Kidney epithelial cell (primary cell): ENCODE data around the gene FSTL3. TPM values are rescaled to one million over a fixed set of nuclear protein-coding genes. Genes with fewer than 3 reads are reported as not detected.

Experiments
- DNase-seq: peaks from one replicate; pipeline ENCODE4 v3.0.0-alpha.2; 2010; ENCODE audit warnings: low read depth
- H3K27me3 ChIP-seq: 2 replicates; pipeline ENCODE4 v1.6.0; 2011; ENCODE audit warnings: low read length; ENCODE audit not compliant: control insufficient read depth, insufficient read depth
- H3K36me3 ChIP-seq: 2 replicates; pipeline ENCODE4 v1.5.1; 2011; ENCODE audit warnings: low read length; ENCODE audit not compliant: control insufficient read depth, insufficient read depth
- H3K4me3 ChIP-seq: 2 replicates; pipeline ENCODE4 v1.5.1; 2011; ENCODE audit warnings: low read depth, mild to moderate bottlenecking, control low read depth, low read length
- total RNA-seq: library from RNA; depleted of rRNA; stranded (reverse); fragments of >200 nt; gene quantifications from 2 replicates; pipeline ENCODE4 v1.2.3, GENCODE V29; 2015
- TF ChIP-seq, protein P1 (sequence below): IDR thresholded peaks from 2 replicates; pipeline ENCODE4 v1.5.1; 2011; ENCODE audit warnings: mild to moderate bottlenecking, moderate library complexity, low read length, control low read depth, inconsistent platforms; ENCODE audit not compliant: insufficient read depth, poor library complexity, severe bottlenecking

FSTL3 gene
- total RNA-seq, 1 donor from 2014 or later: 378 TPM

DNA sequence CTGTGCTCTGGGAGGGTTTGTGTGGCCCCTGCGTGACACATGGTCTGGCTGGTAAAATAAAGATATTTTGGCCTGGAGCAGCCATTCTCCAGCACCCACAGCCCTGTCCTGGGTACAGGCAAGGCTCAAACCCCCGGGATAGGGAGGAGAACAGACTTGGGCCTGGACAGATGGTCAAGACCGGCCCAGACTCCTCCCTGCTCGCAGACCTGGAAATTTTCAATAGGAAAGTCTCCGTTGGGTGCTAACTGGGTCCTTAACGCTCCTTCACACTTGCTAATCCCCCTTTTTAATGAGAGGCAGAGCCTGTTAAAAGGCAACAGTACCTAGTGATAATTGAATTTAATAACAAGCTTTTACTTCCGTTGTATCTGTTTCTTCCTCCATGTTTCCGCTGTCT, 35.1 kb downstream of the FSTL3 start:
- no peak for DNase-seq
- Histone ChIP-seq H3K36me3 (no peaks in the 10 kb centered on the region), H3K27me3 (peaks cover 6% of the 10 kb centered on the region), H3K4me3 (no peak overlapping the region)
- TF ChIP-seq, protein P1, sequence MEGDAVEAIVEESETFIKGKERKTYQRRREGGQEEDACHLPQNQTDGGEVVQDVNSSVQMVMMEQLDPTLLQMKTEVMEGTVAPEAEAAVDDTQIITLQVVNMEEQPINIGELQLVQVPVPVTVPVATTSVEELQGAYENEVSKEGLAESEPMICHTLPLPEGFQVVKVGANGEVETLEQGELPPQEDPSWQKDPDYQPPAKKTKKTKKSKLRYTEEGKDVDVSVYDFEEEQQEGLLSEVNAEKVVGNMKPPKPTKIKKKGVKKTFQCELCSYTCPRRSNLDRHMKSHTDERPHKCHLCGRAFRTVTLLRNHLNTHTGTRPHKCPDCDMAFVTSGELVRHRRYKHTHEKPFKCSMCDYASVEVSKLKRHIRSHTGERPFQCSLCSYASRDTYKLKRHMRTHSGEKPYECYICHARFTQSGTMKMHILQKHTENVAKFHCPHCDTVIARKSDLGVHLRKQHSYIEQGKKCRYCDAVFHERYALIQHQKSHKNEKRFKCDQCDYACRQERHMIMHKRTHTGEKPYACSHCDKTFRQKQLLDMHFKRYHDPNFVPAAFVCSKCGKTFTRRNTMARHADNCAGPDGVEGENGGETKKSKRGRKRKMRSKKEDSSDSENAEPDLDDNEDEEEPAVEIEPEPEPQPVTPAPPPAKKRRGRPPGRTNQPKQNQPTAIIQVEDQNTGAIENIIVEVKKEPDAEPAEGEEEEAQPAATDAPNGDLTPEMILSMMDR: no peak

DNA sequence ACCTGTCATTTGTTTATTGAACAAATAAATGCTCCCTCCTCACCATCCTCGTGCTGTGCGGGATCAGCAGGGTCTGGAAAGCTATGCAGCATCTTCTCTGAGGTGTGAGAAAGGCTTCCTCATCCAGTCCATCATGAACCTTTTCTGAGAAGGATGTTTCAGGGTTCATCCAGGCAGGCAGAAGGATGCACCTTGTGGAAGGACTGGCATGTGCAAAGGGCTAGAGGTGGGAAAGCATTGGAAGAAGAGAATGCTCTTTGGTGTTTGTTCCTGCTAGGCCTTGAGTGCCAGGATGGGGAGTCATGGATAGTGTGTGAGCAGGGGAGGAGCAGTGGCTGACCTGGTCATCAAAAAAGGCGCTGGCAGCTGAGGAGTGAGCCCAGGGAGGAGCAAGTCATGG, 39.2 kb downstream of the FSTL3 start:
- peaks cover 6% of the 10 kb centered on the region for H3K27me3 ChIP-seq
- DNase-seq: no peak
- no peak overlapping the region for H3K4me3 ChIP-seq
- TF ChIP-seq, protein P1: no peak
- no peaks in the 10 kb centered on the region for H3K36me3 ChIP-seq

DNA sequence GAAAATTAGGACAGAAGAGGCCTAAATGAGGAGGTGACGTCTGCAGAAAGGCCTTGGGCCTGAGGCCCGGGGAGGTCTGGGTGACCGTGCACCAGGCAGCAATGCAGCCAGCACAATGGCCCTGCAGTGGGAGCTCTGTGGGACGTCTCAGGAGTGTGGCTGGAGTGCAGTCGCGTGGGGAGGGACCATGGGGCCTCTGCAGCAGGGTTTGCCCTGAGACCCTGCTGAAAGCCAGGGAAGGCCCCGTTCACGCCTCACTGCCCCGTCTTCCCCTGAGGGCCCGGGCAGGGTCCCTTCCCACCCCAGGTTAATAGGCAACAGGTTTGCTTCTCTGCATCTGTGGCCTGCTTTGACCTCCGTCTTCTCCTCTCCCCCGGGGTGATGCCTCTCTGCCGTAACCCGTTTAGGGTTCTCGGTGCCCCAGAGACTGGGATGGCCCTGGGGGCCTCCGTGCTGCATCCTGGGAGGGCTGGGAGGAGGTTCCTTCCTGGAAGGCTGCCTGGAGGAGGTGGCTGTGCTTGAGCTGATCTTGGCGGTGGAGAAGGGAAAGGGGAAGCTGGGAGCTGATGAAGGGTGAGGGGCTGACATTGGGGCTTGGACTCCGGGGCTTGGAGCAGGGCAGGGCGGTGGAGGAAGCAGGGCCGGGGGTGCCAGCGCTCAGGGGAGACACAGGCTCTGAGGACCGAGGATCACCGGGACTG, 42.2 kb downstream of the FSTL3 start:
- no peak for DNase-seq
- TF ChIP-seq, protein P1: no peak
- no peak overlapping the region for H3K4me3 ChIP-seq
- H3K27me3 ChIP-seq: peaks cover 11% of the 10 kb centered on the region
- H3K36me3 ChIP-seq: no peaks in the 10 kb centered on the region

DNA sequence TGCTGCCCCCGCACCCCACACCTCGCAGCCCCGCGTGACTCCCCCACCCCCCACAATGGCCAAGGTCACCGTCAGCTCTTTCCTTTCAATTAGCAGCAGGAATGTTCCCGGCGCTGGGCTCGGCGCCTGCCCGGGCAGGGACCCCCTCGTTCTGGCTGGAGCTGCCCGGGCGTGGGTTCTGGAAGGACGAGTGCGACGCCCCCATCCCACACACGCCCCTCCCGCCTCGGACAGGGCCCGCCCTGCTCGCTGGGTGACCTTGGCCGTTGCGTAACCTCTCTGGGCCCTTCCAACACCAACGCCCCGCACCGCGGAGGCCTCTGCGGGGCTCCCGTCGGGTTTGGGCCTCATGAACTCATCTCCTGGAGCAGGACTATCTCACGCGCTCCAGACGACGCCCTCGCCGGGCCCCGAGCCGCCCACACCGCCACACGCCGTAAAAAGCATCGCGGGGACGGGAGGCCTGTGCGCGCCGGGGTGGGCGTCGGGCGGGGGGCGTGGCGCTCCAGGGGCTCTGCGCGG, 42.9 kb downstream of the FSTL3 start:
- DNase-seq: no peak
- Histone ChIP-seq H3K4me3 (no peak overlapping the region), H3K36me3 (no peaks in the 10 kb centered on the region), H3K27me3 (peaks cover 11% of the 10 kb centered on the region)
- TF ChIP-seq, protein P1: no peak

DNA sequence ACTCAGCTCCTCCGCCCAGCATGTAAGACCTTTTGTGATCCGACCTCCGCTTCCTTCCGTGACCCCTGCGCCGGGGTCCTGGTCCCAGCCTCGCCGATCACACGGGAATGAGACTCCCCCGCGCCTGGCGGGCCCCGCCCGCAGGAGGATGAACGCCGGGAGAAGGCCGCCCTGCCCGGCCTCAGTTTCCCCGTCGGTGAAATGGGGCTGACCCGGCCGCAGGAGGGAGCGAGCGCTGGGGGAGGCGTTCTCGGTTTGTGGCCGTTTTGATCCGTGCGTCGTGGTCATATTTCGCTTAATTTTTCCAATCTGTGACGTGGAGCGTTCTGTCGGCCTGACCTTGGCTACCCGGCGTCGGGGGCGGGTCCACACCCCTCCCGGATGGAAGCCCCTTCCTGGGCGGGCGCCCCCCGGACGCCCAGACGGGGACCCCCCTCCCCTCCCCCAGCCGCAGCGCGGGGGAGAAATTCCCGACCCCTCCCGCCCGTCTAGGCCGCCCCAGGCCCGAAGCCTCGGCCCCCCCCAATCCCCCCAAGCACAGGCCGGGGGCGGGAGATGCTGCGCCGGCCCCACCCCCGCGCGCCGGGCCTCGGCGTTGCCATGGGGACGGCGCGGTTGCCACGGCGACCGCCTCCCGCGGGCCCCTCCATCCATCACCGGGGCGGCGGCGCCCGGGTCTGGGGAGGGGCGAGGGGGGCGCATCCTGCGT, 43.6 kb downstream of the FSTL3 start:
- DNase-seq: no peak
- TF ChIP-seq, protein P1: no peak
- peaks cover 11% of the 10 kb centered on the region for H3K27me3 ChIP-seq

More for the DNA sequence above, 43.6 kb downstream of the FSTL3 start:
- no peak overlapping the region for H3K4me3 ChIP-seq
- no peaks in the 10 kb centered on the region for H3K36me3 ChIP-seq
